Measurements from ENCODE around the gene FUT7.

GRCh38 chr9:137030006-137030405 lies 1.9 kb downstream of the FUT7 start:
- TF ChIP-seq CTCF (tag by site-specific recombination; IDR thresholded peaks at IDR 0.05) (no peak), ZNF274 (IDR thresholded peaks at IDR 0.05; ENCODE audit: low read length) (no peak), ZNF274 (tag by site-specific recombination; IDR thresholded peaks at IDR 0.05; ENCODE audit: borderline replicate concordance) (no peak), ZFP37 (tag by site-specific recombination; IDR thresholded peaks at IDR 0.05) (no peak), TSHZ1 (tag by site-specific recombination; IDR thresholded peaks at IDR 0.05; ENCODE audit: borderline replicate concordance) (no peak), ZNF114 (tag by site-specific recombination; IDR thresholded peaks at IDR 0.05) (no peak), ZSCAN23 (tag by site-specific recombination; IDR thresholded peaks at IDR 0.05) (no peak)

All from HEK293 (cell line).